GM23338 (cell line): ENCODE measurements around the gene LDLRAD3. TPM values are rescaled to one million over a fixed set of nuclear protein-coding genes. Genes with fewer than 3 reads are reported as not detected.

ENCODE experiments used
- ATAC-seq: fragments of 200-7000 bp; cut with Tn5 transposase; 3 replicates; pipeline ENCODE4 v1.9.1; 2020
- DNase-seq: peaks from one replicate; pipeline ENCODE4 v3.0.0-alpha.2; 2015; ENCODE audit warnings: low spot score
- H2AFZ ChIP-seq: fragments of 200-600 bp; sonication (generic); 2 replicates; pipeline ENCODE4 v1.8.0; 2016; ENCODE audit warnings: antibody characterized with exemption, mild to moderate bottlenecking, moderate library complexity
- H3F3A ChIP-seq: fragments of 200-600 bp; sonication (generic); replicated peaks from 2 replicates; pipeline ENCODE4 v1.8.0; 2017; ENCODE audit warnings: antibody characterized with exemption, mixed run types, low read depth
- H3K27ac ChIP-seq: fragments of 200-600 bp; sonication (generic); 2 replicates; pipeline ENCODE4 v1.6.1; 2016; ENCODE audit warnings: low read depth
- H3K27me3 ChIP-seq: fragments of 200-600 bp; sonication (generic); 2 replicates; pipeline ENCODE4 v1.8.0; 2016; ENCODE audit warnings: mild to moderate bottlenecking, mixed run types, moderate library complexity; ENCODE audit not compliant: insufficient read depth
- H3K36me3 ChIP-seq: fragments of 200-600 bp; sonication (generic); 2 replicates; pipeline ENCODE4 v1.8.0; 2016; ENCODE audit warnings: mild to moderate bottlenecking; ENCODE audit not compliant: insufficient read depth
- H3K4me1 ChIP-seq: fragments of 200-600 bp; sonication (generic); 2 replicates; pipeline ENCODE4 v1.8.0; 2016; ENCODE audit warnings: mild to moderate bottlenecking, moderate library complexity; ENCODE audit not compliant: insufficient read depth
- H3K4me2 ChIP-seq: fragments of 200-600 bp; sonication (generic); 2 replicates; pipeline ENCODE4 v1.7.1; 2017; ENCODE audit warnings: mixed run types
- H3K4me3 ChIP-seq: fragments of 200-600 bp; sonication (generic); 2 replicates; pipeline ENCODE4 v1.6.1; 2016; ENCODE audit warnings: mixed run types
- H3K79me2 ChIP-seq: fragments of 200-600 bp; sonication (generic); replicated peaks from 2 replicates; pipeline ENCODE4 v1.8.0; 2017; ENCODE audit warnings: mild to moderate bottlenecking; ENCODE audit not compliant: insufficient read depth
- H3K9me2 ChIP-seq: fragments of 200-600 bp; sonication (generic); 2 replicates; pipeline ENCODE4 v1.8.0; 2017; ENCODE audit not compliant: insufficient read depth
- H4K20me1 ChIP-seq: fragments of 200-600 bp; sonication (generic); replicated peaks from 2 replicates; pipeline ENCODE4 v1.8.0; 2017; ENCODE audit warnings: mild to moderate bottlenecking; ENCODE audit not compliant: insufficient read depth
- H3K27ac Mint-ChIP-seq: 2 replicates; pipeline ENCODE4 v1.8.0; 2020; ENCODE audit warnings: inconsistent platforms, mild to moderate bottlenecking, moderate library complexity, mixed read lengths
- H3K27me3 Mint-ChIP-seq: 3 replicates; pipeline ENCODE4 v1.8.0; 2022; ENCODE audit warnings: low read depth, mild to moderate bottlenecking, moderate library complexity, mixed read lengths, inconsistent platforms; ENCODE audit not compliant: insufficient read depth, poor library complexity
- H3K36me3 Mint-ChIP-seq: 3 replicates; pipeline ENCODE4 v1.8.0; 2021; ENCODE audit warnings: low read depth, mild to moderate bottlenecking, inconsistent platforms, moderate library complexity, mixed read lengths
- H3K4me1 Mint-ChIP-seq: 3 replicates; pipeline ENCODE4 v1.8.0; 2020; ENCODE audit warnings: mild to moderate bottlenecking, inconsistent platforms, mixed read lengths
- H3K4me3 Mint-ChIP-seq: 3 replicates; pipeline ENCODE4 v1.8.0; 2021; ENCODE audit warnings: moderate library complexity, mild to moderate bottlenecking, inconsistent platforms, mixed read lengths
- H3K9me3 Mint-ChIP-seq: 3 replicates; pipeline ENCODE4 v1.8.0; 2020; ENCODE audit warnings: moderate library complexity, mild to moderate bottlenecking, inconsistent platforms, mixed read lengths
- CREB1 ChIP-seq: fragments of 250-450 bp; sonication (Bioruptor Pico); IDR thresholded peaks from 2 replicates; pipeline ENCODE4 v1.5.0; 2020; ENCODE audit warnings: low read depth, mild to moderate bottlenecking, moderate library complexity
- CTCF ChIP-seq, 2 experiments: fragments of 200-600 bp in 1 of 2; sonication (generic) in 1 of 2; conservative IDR thresholded peaks; 2 replicates each; pipeline versions ENCODE4 v1.5.1 to v1.6.1; 2016 to 2017; ENCODE audit warnings: antibody characterized with exemption in 2 of 2, low read depth in 2 of 2, mild to moderate bottlenecking in 2 of 2, moderate library complexity in 1 of 2
- EZH2phosphoT487 ChIP-seq: fragments of 200-600 bp; sonication (generic); IDR thresholded peaks from one replicate; pipeline ENCODE4 v1.8.1; 2018; ENCODE audit warnings: antibody characterized with exemption; ENCODE audit not compliant: unreplicated experiment
- JUNB ChIP-seq: IDR thresholded peaks from one replicate; pipeline ENCODE4 v1.6.1; 2016; ENCODE audit warnings: antibody characterized with exemption; ENCODE audit not compliant: unreplicated experiment
- NANOG ChIP-seq: IDR thresholded peaks from 2 replicates; pipeline ENCODE4 v1.6.1; 2016; ENCODE audit warnings: antibody characterized with exemption, borderline replicate concordance
- POLR2AphosphoS5 ChIP-seq: IDR thresholded peaks from 2 replicates; pipeline ENCODE4 v1.6.1; 2016; ENCODE audit warnings: antibody characterized with exemption, low read depth
- REST ChIP-seq: IDR thresholded peaks from one replicate; pipeline ENCODE4 v1.6.1; 2018; ENCODE audit warnings: antibody characterized with exemption; ENCODE audit not compliant: unreplicated experiment
- STAT1 ChIP-seq: IDR thresholded peaks from one replicate; pipeline ENCODE4 v1.6.1; 2016; ENCODE audit warnings: antibody characterized with exemption; ENCODE audit not compliant: unreplicated experiment
- ZNF114 ChIP-seq: fragments of 250-450 bp; sonication (Bioruptor Pico); IDR thresholded peaks from 2 replicates; pipeline ENCODE4 v1.5.0; 2020; ENCODE audit warnings: mild to moderate bottlenecking, moderate library complexity
- ZNF331 ChIP-seq: fragments of 250-450 bp; sonication (Bioruptor Pico); IDR thresholded peaks from 2 replicates; pipeline ENCODE4 v1.5.0; 2020; ENCODE audit warnings: low read depth, mild to moderate bottlenecking, moderate library complexity
- polyA plus RNA-seq: library from polyadenylated mRNA; unstranded; fragments of >200 nt; fragmentation: Nextera tagmentation; extraction: Ambion mirVana; gene quantifications from 2 replicates; pipeline ENCODE4 v1.2.1, GENCODE V29; 2016
- total RNA-seq: library from RNA; depleted of rRNA; stranded (reverse); fragments of >200 nt; shearing (Covaris generic); gene quantifications from 2 replicates; pipeline ENCODE4 v1.2.3, GENCODE V29; 2014
- TF ChIP-seq, protein P1 (sequence below): fragments of 250-450 bp; sonication (Bioruptor Pico); IDR thresholded peaks from 2 replicates; pipeline ENCODE4 v1.5.0; 2020; ENCODE audit warnings: mild to moderate bottlenecking, moderate library complexity
- TF ChIP-seq, protein P2 (sequence below): IDR thresholded peaks from 2 replicates; pipeline ENCODE4 v1.6.1; 2016; ENCODE audit warnings: antibody characterized with exemption

LDLRAD3 gene
- total and polyA plus RNA-seq, 2 experiments from 2014 or later = 8.5 to 19.4 TPM

- H3K4me2 ChIP-seq = no peak overlapping the region
- no peaks in the 10 kb centered on the region for H3K9me3 Mint-ChIP-seq
- H3K79me2 ChIP-seq = no peaks in the 10 kb centered on the region
These were observed 294.3 kb downstream of the LDLRAD3 start for GRCh38 chr11:36238036-36238631.

More at GRCh38 chr11:36238036-36238631, 294.3 kb downstream of the LDLRAD3 start:
- Histone ChIP-seq H3K27ac (no peak overlapping the region), H2AFZ (no peak overlapping the region), H3K4me1 (no peaks in the 10 kb centered on the region), H3F3A (no peaks in the 10 kb centered on the region), H3K4me3 (no peak overlapping the region), H4K20me1 (no peaks in the 10 kb centered on the region), H3K36me3 (no peaks in the 10 kb centered on the region), H3K27me3 (no peaks in the 10 kb centered on the region), H3K9me2 (peaks cover 14% of the 10 kb centered on the region; the same call in 1 of the 2 replicates)
- H3K36me3 Mint-ChIP-seq = peaks cover 13% of the 10 kb centered on the region; the same call in 1 of the 3 replicates
- DNase-seq = no peak
- ATAC-seq = no peak
- no peak overlapping the region for H3K4me3 Mint-ChIP-seq
- H3K27ac Mint-ChIP-seq = no peak overlapping the region
- no peaks in the 10 kb centered on the region for H3K4me1 Mint-ChIP-seq
- H3K27me3 Mint-ChIP-seq = no peaks in the 10 kb centered on the region
- TF ChIP-seq ZNF331 (CRISPR knock-in tag) = no peak
- TF ChIP-seq CREB1 (CRISPR knock-in tag) = no peak
- TF ChIP-seq CTCF (conservative IDR thresholded peaks at IDR 0.05; ENCODE audit: low read depth in 2 of 2) = no peak
- no peak for TF ChIP-seq EZH2phosphoT487
- no peak for TF ChIP-seq ZNF114 (CRISPR knock-in tag)
- TF ChIP-seq STAT1 = no peak
- TF ChIP-seq, protein P1, sequence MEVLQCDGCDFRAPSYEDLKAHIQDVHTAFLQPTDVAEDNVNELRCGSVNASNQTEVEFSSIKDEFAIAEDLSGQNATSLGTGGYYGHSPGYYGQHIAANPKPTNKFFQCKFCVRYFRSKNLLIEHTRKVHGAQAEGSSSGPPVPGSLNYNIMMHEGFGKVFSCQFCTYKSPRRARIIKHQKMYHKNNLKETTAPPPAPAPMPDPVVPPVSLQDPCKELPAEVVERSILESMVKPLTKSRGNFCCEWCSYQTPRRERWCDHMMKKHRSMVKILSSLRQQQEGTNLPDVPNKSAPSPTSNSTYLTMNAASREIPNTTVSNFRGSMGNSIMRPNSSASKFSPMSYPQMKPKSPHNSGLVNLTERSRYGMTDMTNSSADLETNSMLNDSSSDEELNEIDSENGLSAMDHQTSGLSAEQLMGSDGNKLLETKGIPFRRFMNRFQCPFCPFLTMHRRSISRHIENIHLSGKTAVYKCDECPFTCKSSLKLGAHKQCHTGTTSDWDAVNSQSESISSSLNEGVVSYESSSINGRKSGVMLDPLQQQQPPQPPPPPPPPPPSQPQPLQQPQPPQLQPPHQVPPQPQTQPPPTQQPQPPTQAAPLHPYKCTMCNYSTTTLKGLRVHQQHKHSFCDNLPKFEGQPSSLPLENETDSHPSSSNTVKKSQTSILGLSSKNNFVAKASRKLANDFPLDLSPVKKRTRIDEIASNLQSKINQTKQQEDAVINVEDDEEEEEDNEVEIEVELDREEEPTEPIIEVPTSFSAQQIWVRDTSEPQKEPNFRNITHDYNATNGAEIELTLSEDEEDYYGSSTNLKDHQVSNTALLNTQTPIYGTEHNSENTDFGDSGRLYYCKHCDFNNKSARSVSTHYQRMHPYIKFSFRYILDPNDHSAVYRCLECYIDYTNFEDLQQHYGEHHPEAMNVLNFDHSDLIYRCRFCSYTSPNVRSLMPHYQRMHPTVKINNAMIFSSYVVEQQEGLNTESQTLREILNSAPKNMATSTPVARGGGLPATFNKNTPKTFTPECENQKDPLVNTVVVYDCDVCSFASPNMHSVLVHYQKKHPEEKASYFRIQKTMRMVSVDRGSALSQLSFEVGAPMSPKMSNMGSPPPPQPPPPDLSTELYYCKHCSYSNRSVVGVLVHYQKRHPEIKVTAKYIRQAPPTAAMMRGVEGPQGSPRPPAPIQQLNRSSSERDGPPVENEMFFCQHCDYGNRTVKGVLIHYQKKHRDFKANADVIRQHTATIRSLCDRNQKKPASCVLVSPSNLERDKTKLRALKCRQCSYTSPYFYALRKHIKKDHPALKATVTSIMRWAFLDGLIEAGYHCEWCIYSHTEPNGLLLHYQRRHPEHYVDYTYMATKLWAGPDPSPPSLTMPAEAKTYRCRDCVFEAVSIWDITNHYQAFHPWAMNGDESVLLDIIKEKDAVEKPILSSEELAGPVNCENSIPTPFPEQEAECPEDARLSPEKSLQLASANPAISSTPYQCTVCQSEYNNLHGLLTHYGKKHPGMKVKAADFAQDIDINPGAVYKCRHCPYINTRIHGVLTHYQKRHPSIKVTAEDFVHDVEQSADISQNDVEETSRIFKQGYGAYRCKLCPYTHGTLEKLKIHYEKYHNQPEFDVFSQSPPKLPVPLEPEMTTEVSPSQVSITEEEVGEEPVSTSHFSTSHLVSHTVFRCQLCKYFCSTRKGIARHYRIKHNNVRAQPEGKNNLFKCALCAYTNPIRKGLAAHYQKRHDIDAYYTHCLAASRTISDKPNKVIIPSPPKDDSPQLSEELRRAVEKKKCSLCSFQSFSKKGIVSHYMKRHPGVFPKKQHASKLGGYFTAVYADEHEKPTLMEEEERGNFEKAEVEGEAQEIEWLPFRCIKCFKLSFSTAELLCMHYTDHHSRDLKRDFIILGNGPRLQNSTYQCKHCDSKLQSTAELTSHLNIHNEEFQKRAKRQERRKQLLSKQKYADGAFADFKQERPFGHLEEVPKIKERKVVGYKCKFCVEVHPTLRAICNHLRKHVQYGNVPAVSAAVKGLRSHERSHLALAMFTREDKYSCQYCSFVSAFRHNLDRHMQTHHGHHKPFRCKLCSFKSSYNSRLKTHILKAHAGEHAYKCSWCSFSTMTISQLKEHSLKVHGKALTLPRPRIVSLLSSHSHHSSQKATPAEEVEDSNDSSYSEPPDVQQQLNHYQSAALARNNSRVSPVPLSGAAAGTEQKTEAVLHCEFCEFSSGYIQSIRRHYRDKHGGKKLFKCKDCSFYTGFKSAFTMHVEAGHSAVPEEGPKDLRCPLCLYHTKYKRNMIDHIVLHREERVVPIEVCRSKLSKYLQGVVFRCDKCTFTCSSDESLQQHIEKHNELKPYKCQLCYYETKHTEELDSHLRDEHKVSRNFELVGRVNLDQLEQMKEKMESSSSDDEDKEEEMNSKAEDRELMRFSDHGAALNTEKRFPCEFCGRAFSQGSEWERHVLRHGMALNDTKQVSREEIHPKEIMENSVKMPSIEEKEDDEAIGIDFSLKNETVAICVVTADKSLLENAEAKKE (CRISPR knock-in tag) = no peak
- no peak for TF ChIP-seq NANOG
- TF ChIP-seq, protein P2, sequence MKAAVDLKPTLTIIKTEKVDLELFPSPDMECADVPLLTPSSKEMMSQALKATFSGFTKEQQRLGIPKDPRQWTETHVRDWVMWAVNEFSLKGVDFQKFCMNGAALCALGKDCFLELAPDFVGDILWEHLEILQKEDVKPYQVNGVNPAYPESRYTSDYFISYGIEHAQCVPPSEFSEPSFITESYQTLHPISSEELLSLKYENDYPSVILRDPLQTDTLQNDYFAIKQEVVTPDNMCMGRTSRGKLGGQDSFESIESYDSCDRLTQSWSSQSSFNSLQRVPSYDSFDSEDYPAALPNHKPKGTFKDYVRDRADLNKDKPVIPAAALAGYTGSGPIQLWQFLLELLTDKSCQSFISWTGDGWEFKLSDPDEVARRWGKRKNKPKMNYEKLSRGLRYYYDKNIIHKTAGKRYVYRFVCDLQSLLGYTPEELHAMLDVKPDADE = no peak
- no peak for TF ChIP-seq JUNB
- no peak for TF ChIP-seq POLR2AphosphoS5
- TF ChIP-seq REST = no peak
